Measurements from ENCODE around the gene COQ7.

DNA sequence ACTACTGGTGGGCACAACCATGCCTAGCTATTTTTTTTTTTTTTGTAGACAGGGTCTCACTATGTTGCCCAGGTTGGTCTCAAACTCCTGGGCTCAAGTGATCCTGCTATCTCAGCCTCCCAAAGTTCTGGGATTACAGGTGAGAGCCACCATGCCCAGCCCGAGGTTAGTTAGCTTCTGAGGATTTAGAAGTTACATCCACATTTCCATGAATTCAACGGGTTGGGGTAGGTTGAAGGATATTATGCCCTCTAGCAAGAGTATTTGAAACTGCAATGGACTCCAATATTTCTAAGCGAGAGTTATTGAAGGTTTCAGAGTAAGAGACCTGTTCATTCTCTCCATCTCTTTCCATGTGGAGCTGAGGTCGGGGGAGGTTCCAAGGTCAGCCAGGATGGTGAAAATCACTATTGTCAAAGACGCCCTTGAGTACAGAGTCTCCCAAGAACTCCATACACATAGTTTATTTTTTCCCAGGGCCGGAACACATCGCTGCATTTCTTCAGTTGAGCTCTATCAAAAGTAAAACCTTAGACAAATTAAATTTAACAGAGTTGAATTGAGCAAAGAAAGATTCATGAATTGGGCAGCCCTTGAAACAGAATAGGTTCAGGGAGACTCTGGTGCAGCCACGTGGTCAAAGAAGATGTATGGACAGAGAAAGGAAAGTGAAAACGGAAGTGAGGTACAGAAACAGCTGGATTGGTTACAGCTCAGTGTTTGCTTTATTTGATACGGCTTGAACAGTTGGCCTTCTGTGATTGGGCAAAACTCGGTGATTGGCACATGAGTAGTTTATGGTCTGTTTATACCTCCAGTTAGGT is 27.3 kb downstream of the COQ7 start:
- TF ChIP-seq POLR2A (IDR thresholded peaks at IDR 0.05) (no peak), EP300 (IDR thresholded peaks at IDR 0.05) (no peak)
- TF ChIP-seq, protein P1, sequence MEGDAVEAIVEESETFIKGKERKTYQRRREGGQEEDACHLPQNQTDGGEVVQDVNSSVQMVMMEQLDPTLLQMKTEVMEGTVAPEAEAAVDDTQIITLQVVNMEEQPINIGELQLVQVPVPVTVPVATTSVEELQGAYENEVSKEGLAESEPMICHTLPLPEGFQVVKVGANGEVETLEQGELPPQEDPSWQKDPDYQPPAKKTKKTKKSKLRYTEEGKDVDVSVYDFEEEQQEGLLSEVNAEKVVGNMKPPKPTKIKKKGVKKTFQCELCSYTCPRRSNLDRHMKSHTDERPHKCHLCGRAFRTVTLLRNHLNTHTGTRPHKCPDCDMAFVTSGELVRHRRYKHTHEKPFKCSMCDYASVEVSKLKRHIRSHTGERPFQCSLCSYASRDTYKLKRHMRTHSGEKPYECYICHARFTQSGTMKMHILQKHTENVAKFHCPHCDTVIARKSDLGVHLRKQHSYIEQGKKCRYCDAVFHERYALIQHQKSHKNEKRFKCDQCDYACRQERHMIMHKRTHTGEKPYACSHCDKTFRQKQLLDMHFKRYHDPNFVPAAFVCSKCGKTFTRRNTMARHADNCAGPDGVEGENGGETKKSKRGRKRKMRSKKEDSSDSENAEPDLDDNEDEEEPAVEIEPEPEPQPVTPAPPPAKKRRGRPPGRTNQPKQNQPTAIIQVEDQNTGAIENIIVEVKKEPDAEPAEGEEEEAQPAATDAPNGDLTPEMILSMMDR (IDR thresholded peaks at IDR 0.05), result no peak

Measured in tibial nerve (tissue), 4 donors.